ENCODE measurements around the gene SEPTIN8. TPM values are rescaled to one million over a fixed set of nuclear protein-coding genes. Genes with fewer than 3 reads are reported as not detected.

SEPTIN8 gene
- total RNA-seq, 2 experiments from 2014 or later = 10.6 to 15.5 TPM

DNA sequence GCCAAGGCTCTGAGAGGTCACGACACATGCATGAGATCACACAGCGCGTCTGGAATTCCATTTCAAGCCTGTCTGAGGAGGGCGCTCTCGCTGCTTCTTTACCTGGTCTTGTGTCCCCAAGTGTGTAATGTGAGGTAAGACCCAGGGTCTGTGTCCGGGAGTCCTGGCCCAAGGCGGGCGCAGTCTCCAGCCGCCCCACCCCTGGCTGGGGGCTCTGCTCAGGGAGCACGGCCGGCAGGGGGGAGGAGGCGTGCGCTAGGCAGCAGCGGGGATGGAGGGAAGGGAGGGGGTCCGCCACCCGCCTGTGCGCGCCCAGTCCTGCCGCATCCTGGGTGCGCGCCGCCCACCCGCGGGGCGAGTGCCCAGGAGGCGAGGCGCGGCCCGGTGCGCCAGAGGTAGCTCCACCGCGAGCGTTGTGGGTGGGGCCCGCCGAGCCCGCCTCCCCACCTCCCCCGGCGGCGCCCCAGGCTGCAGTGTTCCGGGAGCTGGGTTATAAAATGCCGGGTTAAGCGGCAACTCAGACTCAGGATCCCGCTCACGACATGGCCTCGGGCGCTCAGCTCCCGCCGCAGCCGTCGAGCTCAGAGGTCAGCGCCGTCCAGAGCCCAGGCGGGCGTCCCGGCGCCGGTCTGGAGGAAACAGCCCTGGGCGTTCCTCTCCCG is 30.0 kb downstream of the SEPTIN8 start, which contains the start of gene CCNI2:
Gene CCNI2 (plus strand): TSS at position 473 of the 662 bp plus-strand sequence. CDS start 70 bp downstream, at position 543.
- Histone ChIP-seq H3K27ac (ENCODE audit: low read depth, low read length, poor library complexity, severe bottlenecking) (no peak within 1 kb of the TSS), H3K4me3 (ENCODE audit: low read depth, low read length, poor library complexity, severe bottlenecking) (peak within 1 kb of the TSS; percentile 51), H4K20me1 (ENCODE audit: insufficient read depth, low read length) (no peaks in the 10 kb centered on the region), H3K4me1 (ENCODE audit: insufficient read depth, low read length, poor library complexity, severe bottlenecking) (no peaks in the 10 kb centered on the region), H3K79me2 (ENCODE audit: insufficient read depth, low read depth, low read length) (no peaks in the 10 kb centered on the region), H3K4me2 (ENCODE audit: low read length) (peak within 1 kb of the TSS; percentile 57), H2AFZ (ENCODE audit: low read length) (0 out of 2 replicates have a peak within 1 kb of the TSS, but pooled peaks have one; percentile 17), H3K9me3 (ENCODE audit: low read length) (no peaks in the 10 kb centered on the region), H3K9me2 (ENCODE audit: insufficient read depth, low read length) (no peaks in the 10 kb centered on the region), H3K36me3 (ENCODE audit: insufficient read depth, low read length) (no peaks in the 10 kb centered on the region)
- TF ChIP-seq CTCF (conservative IDR thresholded peaks at IDR 0.05; ENCODE audit: low read length) (peak; percentile 60), EZH2phosphoT487 (IDR thresholded peaks at IDR 0.05; ENCODE audit: borderline replicate concordance, low read depth, low read length) (no peak)
- intact Hi-C loops (cut with micrococcal nuclease; ENCODE audit: unreplicated experiment) = no loop called here
- no TSS peak for BruUV-seq (replicated peaks)
- CTCF ChIA-PET (ENCODE audit: unreplicated experiment) = interaction anchor here (0.5 to 1.1 kb wide), 2 partner anchors 10 to 169 kb away, joined by 3 to 4 read pairs; partner anchors contain the start of gene KIF3A
- peak; percentile 15 for DNase-seq (ENCODE audit: low spot score)
- POLR2A ChIA-PET = interaction anchor here (0.6 kb wide), 2 partner anchors 78 to 546 kb away, joined by 3 read pairs; no protein-coding TSS in a partner anchor

DNA sequence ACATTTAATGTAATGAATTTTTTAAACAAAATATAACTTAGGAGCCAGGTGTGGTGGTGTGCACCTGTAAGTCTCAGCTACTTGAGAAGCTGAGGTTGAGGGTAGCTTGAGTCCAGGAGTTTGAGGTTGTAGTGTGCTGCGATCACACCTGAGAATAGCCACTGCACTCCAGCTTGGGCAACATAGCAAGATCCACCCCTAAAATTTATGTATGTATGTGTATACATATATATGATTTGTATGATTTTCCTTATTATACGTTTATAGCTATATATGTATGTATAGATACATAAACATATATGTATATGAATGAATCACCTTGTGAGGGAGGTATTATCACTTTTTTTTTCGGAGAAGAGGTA is 30.5 kb downstream of the SEPTIN8 start:
- CTCF ChIA-PET (ENCODE audit: unreplicated experiment) = interaction anchor here (1.1 kb wide), 1 partner anchor 9 kb away, joined by 4 read pairs; the partner anchor contains the start of gene KIF3A
- intact Hi-C loops (cut with micrococcal nuclease; ENCODE audit: unreplicated experiment) = no loop called here
- H2AFZ ChIP-seq (ENCODE audit: low read length) = no peak overlapping the region

More for the DNA sequence above, 30.5 kb downstream of the SEPTIN8 start:
- H4K20me1 ChIP-seq (ENCODE audit: insufficient read depth, low read length) = no peaks in the 10 kb centered on the region
- no peaks in the 10 kb centered on the region for H3K4me1 ChIP-seq (ENCODE audit: insufficient read depth, low read length, poor library complexity, severe bottlenecking)
- POLR2A ChIA-PET = no interaction called here
- no peak overlapping the region for H3K27ac ChIP-seq (ENCODE audit: low read depth, low read length, poor library complexity, severe bottlenecking)
- no peak for TF ChIP-seq EZH2phosphoT487 (IDR thresholded peaks at IDR 0.05; ENCODE audit: borderline replicate concordance, low read depth, low read length)
- no peak for TF ChIP-seq CTCF (conservative IDR thresholded peaks at IDR 0.05; ENCODE audit: low read length)
- no TSS peak for BruUV-seq (replicated peaks)
- H3K79me2 ChIP-seq (ENCODE audit: insufficient read depth, low read depth, low read length) = no peaks in the 10 kb centered on the region
- no peak for DNase-seq (ENCODE audit: low spot score)
- H3K9me3 ChIP-seq (ENCODE audit: low read length) = no peaks in the 10 kb centered on the region
- peak overlapping the region; percentile 57 for H3K4me2 ChIP-seq (ENCODE audit: low read length)
- no peaks in the 10 kb centered on the region for H3K9me2 ChIP-seq (ENCODE audit: insufficient read depth, low read length)
- no peaks in the 10 kb centered on the region for H3K36me3 ChIP-seq (ENCODE audit: insufficient read depth, low read length)
- H3K4me3 ChIP-seq (ENCODE audit: low read depth, low read length, poor library complexity, severe bottlenecking) = peak overlapping the region; percentile 51
